B cell (primary cell): Measurements from ENCODE around the gene TMEM271.

ENCODE experiments used
- EZH2 ChIP-seq: IDR thresholded peaks from 2 replicates; pipeline ENCODE4 v1.6.1; 2012; ENCODE audit warnings: borderline replicate concordance, low read depth, mild to moderate bottlenecking, moderate library complexity, low read length; ENCODE audit not compliant: insufficient read depth, poor library complexity, severe bottlenecking
- TF ChIP-seq, protein P1 (sequence below): fragments of 200-600 bp; IDR thresholded peaks from one replicate; pipeline ENCODE4 v1.8.0; 2022; ENCODE audit warnings: antibody characterized with exemption, mild to moderate bottlenecking

DNA sequence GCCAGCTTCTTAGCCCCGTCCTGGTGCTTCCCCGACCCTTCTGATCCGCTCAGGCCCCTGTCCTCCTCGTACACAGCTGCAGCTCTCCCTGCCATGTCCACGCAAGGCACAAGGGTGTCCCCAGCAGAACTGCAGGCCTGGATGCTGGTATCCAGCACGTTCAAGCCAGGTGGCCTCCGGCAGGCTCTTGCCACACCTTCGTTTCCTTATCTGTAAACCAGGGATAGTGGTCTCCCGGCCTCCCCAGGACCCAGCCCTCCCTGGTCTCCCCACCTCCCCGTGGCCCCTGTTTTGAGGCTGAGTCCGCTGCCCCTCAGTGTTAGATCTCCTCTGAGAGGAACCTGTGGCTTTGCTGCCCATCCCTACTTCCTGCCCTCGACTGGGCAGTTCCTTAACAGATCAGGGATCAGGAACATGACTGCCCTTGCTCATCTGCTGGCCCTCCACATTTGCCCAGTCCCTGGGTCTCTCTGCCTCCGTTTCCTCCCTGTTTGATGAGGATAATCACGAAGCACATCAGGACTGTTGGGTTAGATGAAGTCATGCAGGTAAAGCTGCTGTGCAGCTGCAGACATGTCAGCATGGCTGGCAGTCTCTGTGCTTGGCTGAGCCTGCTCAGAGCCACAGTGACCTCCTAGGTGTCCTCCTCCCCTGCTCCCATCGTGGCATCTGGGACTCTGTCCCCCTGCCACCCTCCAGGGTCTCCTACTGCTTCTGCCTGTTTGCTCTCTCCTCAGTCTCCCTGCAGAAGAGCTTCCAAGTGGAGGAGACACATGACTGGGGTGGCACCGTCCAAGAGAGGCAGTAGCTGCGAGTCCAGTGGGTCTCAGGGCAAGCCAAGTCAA lies 44.2 kb downstream of the TMEM271 start:
- TF ChIP-seq, protein P1, sequence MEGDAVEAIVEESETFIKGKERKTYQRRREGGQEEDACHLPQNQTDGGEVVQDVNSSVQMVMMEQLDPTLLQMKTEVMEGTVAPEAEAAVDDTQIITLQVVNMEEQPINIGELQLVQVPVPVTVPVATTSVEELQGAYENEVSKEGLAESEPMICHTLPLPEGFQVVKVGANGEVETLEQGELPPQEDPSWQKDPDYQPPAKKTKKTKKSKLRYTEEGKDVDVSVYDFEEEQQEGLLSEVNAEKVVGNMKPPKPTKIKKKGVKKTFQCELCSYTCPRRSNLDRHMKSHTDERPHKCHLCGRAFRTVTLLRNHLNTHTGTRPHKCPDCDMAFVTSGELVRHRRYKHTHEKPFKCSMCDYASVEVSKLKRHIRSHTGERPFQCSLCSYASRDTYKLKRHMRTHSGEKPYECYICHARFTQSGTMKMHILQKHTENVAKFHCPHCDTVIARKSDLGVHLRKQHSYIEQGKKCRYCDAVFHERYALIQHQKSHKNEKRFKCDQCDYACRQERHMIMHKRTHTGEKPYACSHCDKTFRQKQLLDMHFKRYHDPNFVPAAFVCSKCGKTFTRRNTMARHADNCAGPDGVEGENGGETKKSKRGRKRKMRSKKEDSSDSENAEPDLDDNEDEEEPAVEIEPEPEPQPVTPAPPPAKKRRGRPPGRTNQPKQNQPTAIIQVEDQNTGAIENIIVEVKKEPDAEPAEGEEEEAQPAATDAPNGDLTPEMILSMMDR = no peak
- no peak for TF ChIP-seq EZH2
